HEK293 (cell line): ENCODE data around the gene DCT.

ENCODE experiments used
- YY1 ChIP-seq: fragments of 450-650 bp; formaldehyde crosslinking; IDR thresholded peaks from 2 replicates; pipeline ENCODE4 v1.5.1; 2018; ENCODE audit warnings: missing biosample characterization, missing genetic modification characterization
- ZBTB21 ChIP-seq: fragments of 450-650 bp; formaldehyde crosslinking; IDR thresholded peaks from 2 replicates; pipeline ENCODE4 v1.5.1; 2017; ENCODE audit warnings: missing biosample characterization, missing genetic modification characterization
- ZNF121 ChIP-seq: fragments of 450-650 bp; formaldehyde crosslinking; IDR thresholded peaks from 2 replicates; pipeline ENCODE4 v1.5.1; 2016; ENCODE audit warnings: missing biosample characterization, missing genetic modification characterization
- ZNF202 ChIP-seq: fragments of 450-650 bp; formaldehyde crosslinking; IDR thresholded peaks from 2 replicates; pipeline ENCODE4 v1.5.1; 2016; ENCODE audit warnings: missing biosample characterization, missing genetic modification characterization, borderline replicate concordance
- ZNF629 ChIP-seq: fragments of 450-650 bp; formaldehyde crosslinking; IDR thresholded peaks from 2 replicates; pipeline ENCODE4 v1.5.1; 2017; ENCODE audit warnings: missing biosample characterization, missing genetic modification characterization
- ZNF670 ChIP-seq: fragments of 450-650 bp; formaldehyde crosslinking; IDR thresholded peaks from 2 replicates; pipeline ENCODE4 v1.5.1; 2016; ENCODE audit warnings: missing biosample characterization, missing genetic modification characterization, low read depth
- ZNF747 ChIP-seq: fragments of 450-650 bp; formaldehyde crosslinking; IDR thresholded peaks from 2 replicates; pipeline ENCODE4 v1.5.1; 2016; ENCODE audit warnings: missing biosample characterization, missing genetic modification characterization
- TF ChIP-seq, protein P1 (sequence below): fragments of 450-650 bp; formaldehyde crosslinking; IDR thresholded peaks from 2 replicates; pipeline ENCODE4 v1.5.1; 2016; ENCODE audit warnings: missing biosample characterization, missing genetic modification characterization
- TF ChIP-seq, protein P2 (sequence below): fragments of 450-650 bp; formaldehyde crosslinking; IDR thresholded peaks from 2 replicates; pipeline ENCODE4 v1.5.1; 2016; ENCODE audit warnings: missing biosample characterization, missing genetic modification characterization
- TF ChIP-seq, protein P3 (sequence below): fragments of 450-650 bp; formaldehyde crosslinking; IDR thresholded peaks from 2 replicates; pipeline ENCODE4 v1.5.1; 2016; ENCODE audit warnings: missing biosample characterization, missing genetic modification characterization
- TF ChIP-seq, protein P4 (sequence below): fragments of 450-650 bp; formaldehyde crosslinking; IDR thresholded peaks from 2 replicates; pipeline ENCODE4 v1.5.1; 2016; ENCODE audit warnings: missing biosample characterization, missing genetic modification characterization

DNA sequence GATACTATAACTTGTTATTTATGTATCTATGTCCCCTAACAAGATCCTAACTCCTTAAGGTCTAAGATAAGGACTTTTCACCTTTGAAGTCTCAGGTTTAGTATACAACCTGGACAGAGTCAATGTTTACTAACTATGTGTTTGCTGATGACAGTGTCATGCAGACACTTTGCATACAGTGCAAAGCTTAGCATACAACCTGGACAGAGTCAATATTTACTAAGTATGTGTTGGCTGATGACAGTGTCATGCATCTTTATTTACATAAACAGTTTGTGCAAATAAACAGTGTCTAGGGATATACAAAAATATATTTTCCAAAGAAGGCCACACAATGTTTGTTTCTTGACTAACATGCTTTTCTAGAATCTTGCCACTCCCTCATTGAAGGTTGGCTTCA lies 34.7 kb downstream of the DCT start:
- TF ChIP-seq ZNF747 (tag by site-specific recombination) (no peak), ZNF629 (no peak), ZBTB21 (tag by site-specific recombination) (no peak), ZNF670 (tag by site-specific recombination) (no peak), ZNF202 (tag by site-specific recombination) (no peak), YY1 (tag by site-specific recombination) (no peak), ZNF121 (tag by site-specific recombination) (no peak)
- TF ChIP-seq, protein P1, sequence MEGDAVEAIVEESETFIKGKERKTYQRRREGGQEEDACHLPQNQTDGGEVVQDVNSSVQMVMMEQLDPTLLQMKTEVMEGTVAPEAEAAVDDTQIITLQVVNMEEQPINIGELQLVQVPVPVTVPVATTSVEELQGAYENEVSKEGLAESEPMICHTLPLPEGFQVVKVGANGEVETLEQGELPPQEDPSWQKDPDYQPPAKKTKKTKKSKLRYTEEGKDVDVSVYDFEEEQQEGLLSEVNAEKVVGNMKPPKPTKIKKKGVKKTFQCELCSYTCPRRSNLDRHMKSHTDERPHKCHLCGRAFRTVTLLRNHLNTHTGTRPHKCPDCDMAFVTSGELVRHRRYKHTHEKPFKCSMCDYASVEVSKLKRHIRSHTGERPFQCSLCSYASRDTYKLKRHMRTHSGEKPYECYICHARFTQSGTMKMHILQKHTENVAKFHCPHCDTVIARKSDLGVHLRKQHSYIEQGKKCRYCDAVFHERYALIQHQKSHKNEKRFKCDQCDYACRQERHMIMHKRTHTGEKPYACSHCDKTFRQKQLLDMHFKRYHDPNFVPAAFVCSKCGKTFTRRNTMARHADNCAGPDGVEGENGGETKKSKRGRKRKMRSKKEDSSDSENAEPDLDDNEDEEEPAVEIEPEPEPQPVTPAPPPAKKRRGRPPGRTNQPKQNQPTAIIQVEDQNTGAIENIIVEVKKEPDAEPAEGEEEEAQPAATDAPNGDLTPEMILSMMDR: no peak
- TF ChIP-seq, protein P2, sequence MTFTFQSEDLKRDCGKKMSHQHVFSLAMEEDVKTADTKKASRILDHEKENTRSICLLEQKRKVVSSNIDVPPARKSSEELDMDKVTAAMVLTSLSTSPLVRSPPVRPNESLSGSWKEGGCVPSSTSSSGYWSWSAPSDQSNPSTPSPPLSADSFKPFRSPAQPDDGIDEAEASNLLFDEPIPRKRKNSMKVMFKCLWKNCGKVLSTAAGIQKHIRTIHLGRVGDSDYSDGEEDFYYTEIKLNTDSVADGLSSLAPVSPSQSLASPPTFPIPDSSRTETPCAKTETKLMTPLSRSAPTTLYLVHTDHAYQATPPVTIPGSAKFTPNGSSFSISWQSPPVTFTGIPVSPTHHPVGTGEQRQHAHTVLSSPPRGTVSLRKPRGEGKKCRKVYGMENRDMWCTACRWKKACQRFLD (tag by site-specific recombination): no peak
- TF ChIP-seq, protein P3, sequence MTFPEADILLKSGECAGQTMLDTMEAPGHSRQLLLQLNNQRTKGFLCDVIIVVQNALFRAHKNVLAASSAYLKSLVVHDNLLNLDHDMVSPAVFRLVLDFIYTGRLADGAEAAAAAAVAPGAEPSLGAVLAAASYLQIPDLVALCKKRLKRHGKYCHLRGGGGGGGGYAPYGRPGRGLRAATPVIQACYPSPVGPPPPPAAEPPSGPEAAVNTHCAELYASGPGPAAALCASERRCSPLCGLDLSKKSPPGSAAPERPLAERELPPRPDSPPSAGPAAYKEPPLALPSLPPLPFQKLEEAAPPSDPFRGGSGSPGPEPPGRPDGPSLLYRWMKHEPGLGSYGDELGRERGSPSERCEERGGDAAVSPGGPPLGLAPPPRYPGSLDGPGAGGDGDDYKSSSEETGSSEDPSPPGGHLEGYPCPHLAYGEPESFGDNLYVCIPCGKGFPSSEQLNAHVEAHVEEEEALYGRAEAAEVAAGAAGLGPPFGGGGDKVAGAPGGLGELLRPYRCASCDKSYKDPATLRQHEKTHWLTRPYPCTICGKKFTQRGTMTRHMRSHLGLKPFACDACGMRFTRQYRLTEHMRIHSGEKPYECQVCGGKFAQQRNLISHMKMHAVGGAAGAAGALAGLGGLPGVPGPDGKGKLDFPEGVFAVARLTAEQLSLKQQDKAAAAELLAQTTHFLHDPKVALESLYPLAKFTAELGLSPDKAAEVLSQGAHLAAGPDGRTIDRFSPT (tag by site-specific recombination): no peak
- TF ChIP-seq, protein P4, sequence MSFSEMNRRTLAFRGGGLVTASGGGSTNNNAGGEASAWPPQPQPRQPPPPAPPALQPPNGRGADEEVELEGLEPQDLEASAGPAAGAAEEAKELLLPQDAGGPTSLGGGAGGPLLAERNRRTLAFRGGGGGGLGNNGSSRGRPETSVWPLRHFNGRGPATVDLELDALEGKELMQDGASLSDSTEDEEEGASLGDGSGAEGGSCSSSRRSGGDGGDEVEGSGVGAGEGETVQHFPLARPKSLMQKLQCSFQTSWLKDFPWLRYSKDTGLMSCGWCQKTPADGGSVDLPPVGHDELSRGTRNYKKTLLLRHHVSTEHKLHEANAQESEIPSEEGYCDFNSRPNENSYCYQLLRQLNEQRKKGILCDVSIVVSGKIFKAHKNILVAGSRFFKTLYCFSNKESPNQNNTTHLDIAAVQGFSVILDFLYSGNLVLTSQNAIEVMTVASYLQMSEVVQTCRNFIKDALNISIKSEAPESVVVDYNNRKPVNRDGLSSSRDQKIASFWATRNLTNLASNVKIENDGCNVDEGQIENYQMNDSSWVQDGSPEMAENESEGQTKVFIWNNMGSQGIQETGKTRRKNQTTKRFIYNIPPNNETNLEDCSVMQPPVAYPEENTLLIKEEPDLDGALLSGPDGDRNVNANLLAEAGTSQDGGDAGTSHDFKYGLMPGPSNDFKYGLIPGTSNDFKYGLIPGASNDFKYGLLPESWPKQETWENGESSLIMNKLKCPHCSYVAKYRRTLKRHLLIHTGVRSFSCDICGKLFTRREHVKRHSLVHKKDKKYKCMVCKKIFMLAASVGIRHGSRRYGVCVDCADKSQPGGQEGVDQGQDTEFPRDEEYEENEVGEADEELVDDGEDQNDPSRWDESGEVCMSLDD (tag by site-specific recombination): no peak
